Trophoblast cell (in vitro differentiated cells and primary cell): ENCODE measurements around the gene TFIP11.

Experiments
- DNase-seq, 2 donors: peaks; one replicate each; pipeline ENCODE4 v3.0.0-alpha.2; 2016
- H2AFZ ChIP-seq: 2 replicates; pipeline ENCODE4 v1.6.1; 2013; ENCODE audit warnings: low read length, moderate library complexity, mild to moderate bottlenecking; ENCODE audit not compliant: insufficient read depth, poor library complexity
- H2AK5ac ChIP-seq: 2 replicates; pipeline ENCODE4 v1.6.1; 2013; ENCODE audit warnings: mild to moderate bottlenecking, low read length
- H2BK120ac ChIP-seq: 2 replicates; pipeline ENCODE4 v1.6.1; 2013; ENCODE audit warnings: low read length, mild to moderate bottlenecking, moderate library complexity; ENCODE audit not compliant: insufficient read depth, poor library complexity
- H2BK12ac ChIP-seq: 2 replicates; pipeline ENCODE4 v1.6.1; 2013; ENCODE audit warnings: mild to moderate bottlenecking, low read length, moderate library complexity
- H2BK5ac ChIP-seq: 2 replicates; pipeline ENCODE4 v1.6.1; 2013; ENCODE audit warnings: low read length, low read depth, moderate library complexity, mild to moderate bottlenecking; ENCODE audit not compliant: poor library complexity
- H3K14ac ChIP-seq: 2 replicates; pipeline ENCODE4 v1.6.1; 2013; ENCODE audit warnings: mild to moderate bottlenecking, low read length
- H3K18ac ChIP-seq: 2 replicates; pipeline ENCODE4 v1.6.1; 2013; ENCODE audit warnings: mild to moderate bottlenecking, low read length
- H3K23ac ChIP-seq: 2 replicates; pipeline ENCODE4 v1.6.1; 2013; ENCODE audit warnings: low read length
- H3K27ac ChIP-seq: 2 replicates; pipeline ENCODE4 v1.5.1; 2013; ENCODE audit warnings: low read depth, mild to moderate bottlenecking, inconsistent platforms, low read length, moderate library complexity
- H3K27me3 ChIP-seq: 2 replicates; pipeline ENCODE4 v1.6.1; 2013; ENCODE audit warnings: inconsistent platforms, mild to moderate bottlenecking, low read length, moderate library complexity; ENCODE audit not compliant: insufficient read depth
- H3K36me3 ChIP-seq, 2 experiments: 1 replicate in 1 of 2; 2 replicates in 1 of 2; pipeline ENCODE4 v1.6.1; 2013; ENCODE audit warnings: low read length in 2 of 2, mild to moderate bottlenecking in 2 of 2, moderate library complexity in 1 of 2; ENCODE audit not compliant: insufficient read depth in 2 of 2, control insufficient read depth in 1 of 2
- H3K4ac ChIP-seq: 2 replicates; pipeline ENCODE4 v1.6.1; 2013; ENCODE audit warnings: low read depth, mild to moderate bottlenecking, low read length, moderate library complexity
- H3K4me1 ChIP-seq, 2 experiments: 1 replicate in 1 of 2; 2 replicates in 1 of 2; pipeline ENCODE4 v1.6.1; 2013; ENCODE audit warnings: low read length in 2 of 2, mild to moderate bottlenecking in 2 of 2, moderate library complexity in 1 of 2; ENCODE audit not compliant: insufficient read depth in 2 of 2, control insufficient read depth in 1 of 2
- H3K4me2 ChIP-seq: 2 replicates; pipeline ENCODE4 v1.6.1; 2013; ENCODE audit warnings: inconsistent platforms, mild to moderate bottlenecking, low read length, moderate library complexity
- H3K4me3 ChIP-seq: 2 replicates; pipeline ENCODE4 v1.5.1; 2013; ENCODE audit warnings: mild to moderate bottlenecking, low read depth, low read length, inconsistent platforms
- H3K79me1 ChIP-seq: one replicate; pipeline ENCODE4 v1.6.1; 2013; ENCODE audit warnings: low read length
- H3K79me2 ChIP-seq: 2 replicates; pipeline ENCODE4 v1.6.1; 2013; ENCODE audit warnings: low read length, mild to moderate bottlenecking; ENCODE audit not compliant: control insufficient read depth, insufficient read depth, poor library complexity
- H3K9ac ChIP-seq: 2 replicates; pipeline ENCODE4 v1.6.1; 2013; ENCODE audit warnings: mild to moderate bottlenecking, low read length
- H3K9me3 ChIP-seq: 2 replicates; pipeline ENCODE4 v1.6.1; 2013; ENCODE audit warnings: low read depth, mild to moderate bottlenecking, control low read depth, inconsistent platforms, low read length; ENCODE audit not compliant: insufficient read depth
- H4K12ac ChIP-seq: 2 replicates; pipeline ENCODE4 v1.6.1; 2013; ENCODE audit warnings: low read depth, mild to moderate bottlenecking, low read length, moderate library complexity
- H4K8ac ChIP-seq: 2 replicates; pipeline ENCODE4 v1.6.1; 2013; ENCODE audit warnings: low read depth, mild to moderate bottlenecking, low read length, moderate library complexity
- H4K91ac ChIP-seq: one replicate; pipeline ENCODE4 v1.6.1; 2013; ENCODE audit warnings: low read depth, mild to moderate bottlenecking, low read length, moderate library complexity
- WGBS: extraction: QIAGEN DNeasy Blood & Tissue Kit; methylation state at CpG from one replicate; pipeline ENCODE4 v1.1.7; 2013; ENCODE audit warnings: missing lambda C conversion rate; ENCODE audit not compliant: insufficient read length, insufficient coverage; ENCODE audit errors: extremely low coverage; 5-methylcytosine and 5-hydroxymethylcytosine counted together

TFIP11 gene

DNA sequence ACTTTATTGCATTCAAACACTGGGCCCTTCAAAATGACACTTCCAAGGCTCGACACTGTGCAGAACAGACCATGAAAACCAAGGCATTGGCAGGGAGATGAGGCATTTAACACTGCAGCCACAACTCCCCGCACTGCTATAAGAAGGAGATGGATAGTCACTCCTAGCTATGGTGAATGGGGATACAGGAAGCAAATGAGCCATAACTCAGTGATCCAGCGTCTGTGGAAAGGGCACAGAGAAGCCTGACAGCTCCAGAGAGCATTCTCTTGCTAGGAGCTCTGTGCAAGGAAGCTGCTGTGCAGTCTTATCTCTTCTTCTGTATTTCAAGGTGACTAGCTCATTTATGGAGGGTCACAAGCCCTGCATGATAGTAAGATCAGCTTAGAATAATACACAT lies 49.6 kb downstream of the TFIP11 start:
- Histone ChIP-seq H3K23ac (no peak overlapping the region), H4K91ac (no peak overlapping the region), H3K79me1 (peaks cover 6% of the 10 kb centered on the region), H3K4me3 (no peak overlapping the region), H2BK5ac (no peak overlapping the region), H3K9ac (no peak overlapping the region), H3K14ac (no peak overlapping the region), H3K27me3 (no peaks in the 10 kb centered on the region), H3K36me3 (peaks cover 36 to 50% of the 10 kb centered on the region in 2 experiments), H3K79me2 (no peaks in the 10 kb centered on the region), H2AK5ac (no peak overlapping the region), H2BK120ac (no peak overlapping the region), H3K9me3 (no peaks in the 10 kb centered on the region), H3K4me1 (peaks cover 17 to 19% of the 10 kb centered on the region in 2 experiments), H3K18ac (no peak overlapping the region), H3K4ac (no peak overlapping the region), H4K12ac (no peak overlapping the region), H4K8ac (no peak overlapping the region), H3K27ac (no peak overlapping the region), H3K4me2 (no peak overlapping the region), H2BK12ac (no peak overlapping the region), H2AFZ (no peak overlapping the region)
- DNase-seq = no peak
- no CpG with 5 or more reads among the region's 3 CpGs for WGBS

- WGBS = no CpG with 5 or more reads among the region's 5 CpGs
- peaks cover 6% of the 10 kb centered on the region for H3K79me1 ChIP-seq
- H3K14ac ChIP-seq = peak overlapping the region; percentile 32
- H3K4ac ChIP-seq = no peak overlapping the region
- no peaks in the 10 kb centered on the region for H3K27me3 ChIP-seq
- H3K4me3 ChIP-seq = no peak overlapping the region
- no peak overlapping the region for H3K9ac ChIP-seq
- H3K4me1 ChIP-seq = peaks cover 17 to 19% of the 10 kb centered on the region in 2 experiments
- H3K4me2 ChIP-seq = no peak overlapping the region
- H3K18ac ChIP-seq = no peak overlapping the region
- peaks cover 39 to 53% of the 10 kb centered on the region in 2 experiments for H3K36me3 ChIP-seq
- no peaks in the 10 kb centered on the region for H3K9me3 ChIP-seq
- H3K79me2 ChIP-seq = no peaks in the 10 kb centered on the region
- H4K91ac ChIP-seq = peak overlapping the region; percentile 47
- no peak overlapping the region for H2BK120ac ChIP-seq
- no peak overlapping the region for H2BK5ac ChIP-seq
- no peak overlapping the region for H4K8ac ChIP-seq
- no peak overlapping the region for H3K27ac ChIP-seq
- DNase-seq = no peak
- H4K12ac ChIP-seq = no peak overlapping the region
- peak overlapping the region; percentile 42 for H2BK12ac ChIP-seq
- H2AFZ ChIP-seq = no peak overlapping the region
- no peak overlapping the region for H2AK5ac ChIP-seq
- no peak overlapping the region for H3K23ac ChIP-seq
These were observed 50.2 kb downstream of the TFIP11 start for GRCh38 chr22:26462051-26462450.

- Histone ChIP-seq H4K91ac (peak overlapping the region; percentile 7), H2AFZ (no peak overlapping the region), H2BK5ac (no peak overlapping the region), H3K27ac (no peak overlapping the region), H3K4me3 (no peak overlapping the region), H3K4ac (no peak overlapping the region), H3K14ac (no peak overlapping the region), H3K79me2 (no peaks in the 10 kb centered on the region), H3K23ac (no peak overlapping the region), H2AK5ac (no peak overlapping the region), H3K27me3 (no peaks in the 10 kb centered on the region), H3K9me3 (no peaks in the 10 kb centered on the region), H3K9ac (no peak overlapping the region), H3K18ac (no peak overlapping the region), H3K4me2 (no peak overlapping the region), H3K4me1 (peaks cover 17 to 19% of the 10 kb centered on the region in 2 experiments), H2BK120ac (no peak overlapping the region), H4K8ac (no peak overlapping the region), H2BK12ac (no peak overlapping the region), H3K36me3 (peaks cover 39 to 52% of the 10 kb centered on the region in 2 experiments), H4K12ac (no peak overlapping the region), H3K79me1 (peaks cover 6% of the 10 kb centered on the region)
- peak; percentile 46 to 78 for DNase-seq
- WGBS = no CpG with 5 or more reads among the region's 3 CpGs
These were observed 51.0 kb downstream of the TFIP11 start for GRCh38 chr22:26461188-26461810.

DNA sequence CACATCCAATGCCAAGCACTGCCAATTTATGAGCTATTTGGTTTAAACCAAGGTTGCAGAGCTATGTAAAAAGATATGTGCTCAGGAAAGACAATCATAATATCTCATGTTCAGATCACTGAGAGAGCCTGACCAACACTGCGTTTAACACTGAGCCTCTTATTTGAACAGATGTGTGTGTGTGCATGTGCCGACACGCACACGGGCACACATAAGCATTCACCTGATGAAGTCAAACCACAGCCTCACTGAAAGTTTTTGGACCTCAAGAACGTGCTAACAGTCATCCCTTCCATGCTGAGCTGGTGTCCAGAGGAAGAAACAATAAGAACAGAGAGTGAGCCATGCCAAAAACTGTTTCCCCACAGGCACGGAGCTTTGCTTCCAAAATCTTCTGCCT lies 52.1 kb downstream of the TFIP11 start:
- Histone ChIP-seq H3K36me3 (peaks cover 33 to 46% of the 10 kb centered on the region in 2 experiments), H2BK120ac (no peak overlapping the region), H2BK12ac (no peak overlapping the region), H3K14ac (no peak overlapping the region), H3K9me3 (no peaks in the 10 kb centered on the region), H3K4me2 (no peak overlapping the region), H3K9ac (no peak overlapping the region), H3K27ac (no peak overlapping the region), H3K23ac (no peak overlapping the region), H3K79me1 (peaks cover 6% of the 10 kb centered on the region), H4K8ac (no peak overlapping the region), H3K79me2 (no peaks in the 10 kb centered on the region), H3K27me3 (no peaks in the 10 kb centered on the region), H2BK5ac (no peak overlapping the region), H4K12ac (no peak overlapping the region), H3K4me3 (no peak overlapping the region), H2AFZ (no peak overlapping the region), H3K4me1 (peaks cover 17 to 19% of the 10 kb centered on the region in 2 experiments), H2AK5ac (no peak overlapping the region), H4K91ac (no peak overlapping the region), H3K4ac (no peak overlapping the region), H3K18ac (no peak overlapping the region)
- no CpG with 5 or more reads among the region's 6 CpGs for WGBS
- DNase-seq = no peak
